ENCODE results near the gene GTF2F2. TPM values are rescaled to one million over a fixed set of nuclear protein-coding genes. Genes with fewer than 3 reads are reported as not detected.

GTF2F2 gene
- total RNA-seq, 3 donors from 2014 or later (not counting 1 experiment from before 2014, with no cell fraction given): 13.6 to 16.4 (median 15.7) TPM

- H3K4me3 Mint-ChIP-seq: no peak overlapping the region
- H3K9me3 Mint-ChIP-seq: no peaks in the 10 kb centered on the region
- Histone ChIP-seq H3K9me3 (ENCODE audit: control insufficient read depth, insufficient read depth, low read length) (no peaks in the 10 kb centered on the region), H3K4me1 (ENCODE audit: control insufficient read depth, insufficient read depth, low read length) (no peaks in the 10 kb centered on the region), H3K27ac (ENCODE audit: low read length) (no peak overlapping the region), H3K4me3 (ENCODE audit: low read length) (no peak overlapping the region), H3K36me3 (ENCODE audit: control insufficient read depth, insufficient read depth, low read length) (peaks cover 7% of the 10 kb centered on the region), H3K27me3 (ENCODE audit: control insufficient read depth, insufficient read depth, low read length) (no peaks in the 10 kb centered on the region)
- H3K4me1 Mint-ChIP-seq: peaks cover 0 to 10% of the 10 kb centered on the region in 2 donors
- ATAC-seq (no peak), DNase-seq (no peak)
- H3K27me3 Mint-ChIP-seq (ENCODE audit: low read depth in 2 of 2): no peaks in the 10 kb centered on the region
- WGBS (ENCODE audit: insufficient coverage): no CpG with 5 or more reads among the region's 1 CpG
- no peak for TF ChIP-seq CTCF (IDR thresholded peaks at IDR 0.05)
- peaks cover 6% of the 10 kb centered on the region for H3K36me3 Mint-ChIP-seq
- no peak overlapping the region for H3K27ac Mint-ChIP-seq
- intact Hi-C loops (cut with micrococcal nuclease): no loop called here
These were observed 42.5 kb downstream of the GTF2F2 start for GRCh38 chr13:45162821-45163220.

- no peak for DNase-seq
- no peak overlapping the region for H3K4me3 ChIP-seq (ENCODE audit: low read length)
- 93% methylated on average over 2 of the region's 3 CpGs for WGBS (ENCODE audit: insufficient coverage)
- H3K27ac ChIP-seq (ENCODE audit: low read length): no peak overlapping the region
- H3K9me3 ChIP-seq (ENCODE audit: control insufficient read depth, insufficient read depth, low read length): no peaks in the 10 kb centered on the region
- H3K27me3 ChIP-seq (ENCODE audit: control insufficient read depth, insufficient read depth, low read length): no peaks in the 10 kb centered on the region
- Mint-ChIP-seq H3K36me3 (no peaks in the 10 kb centered on the region), H3K9me3 (no peaks in the 10 kb centered on the region), H3K27ac (no peak overlapping the region), H3K4me3 (no peak overlapping the region), H3K4me1 (peaks cover 5 to 10% of the 10 kb centered on the region in 2 donors), H3K27me3 (ENCODE audit: low read depth in 2 of 2) (no peaks in the 10 kb centered on the region)
- H3K4me1 ChIP-seq (ENCODE audit: control insufficient read depth, insufficient read depth, low read length): no peaks in the 10 kb centered on the region
- ATAC-seq: no peak
- intact Hi-C loops (cut with micrococcal nuclease): no loop called here
- no peak for TF ChIP-seq CTCF (IDR thresholded peaks at IDR 0.05)
- peaks cover 3% of the 10 kb centered on the region for H3K36me3 ChIP-seq (ENCODE audit: control insufficient read depth, insufficient read depth, low read length)
These were observed 46.5 kb downstream of the GTF2F2 start for GRCh38 chr13:45166858-45167257.

GRCh38 chr13:45167611-45168554 is 47.6 kb downstream of the GTF2F2 start:
- H3K36me3 Mint-ChIP-seq: no peaks in the 10 kb centered on the region
- no peaks in the 10 kb centered on the region for H3K9me3 Mint-ChIP-seq
- H3K27ac Mint-ChIP-seq: no peak overlapping the region
- no peak overlapping the region for H3K4me3 Mint-ChIP-seq
- ATAC-seq (no peak), DNase-seq (no peak)
- no peaks in the 10 kb centered on the region for H3K27me3 ChIP-seq (ENCODE audit: control insufficient read depth, insufficient read depth, low read length)
- H3K27ac ChIP-seq (ENCODE audit: low read length): no peak overlapping the region
- no peak overlapping the region for H3K4me3 ChIP-seq (ENCODE audit: low read length)
- 92% methylated on average over 11 of the region's 12 CpGs for WGBS (ENCODE audit: insufficient coverage)
- H3K27me3 Mint-ChIP-seq (ENCODE audit: low read depth in 2 of 2): no peaks in the 10 kb centered on the region
- no peaks in the 10 kb centered on the region for H3K9me3 ChIP-seq (ENCODE audit: control insufficient read depth, insufficient read depth, low read length)
- peaks cover 3% of the 10 kb centered on the region for H3K36me3 ChIP-seq (ENCODE audit: control insufficient read depth, insufficient read depth, low read length)
- intact Hi-C loops (cut with micrococcal nuclease): no loop called here
- H3K4me1 Mint-ChIP-seq: peaks cover 5 to 13% of the 10 kb centered on the region in 2 donors
- TF ChIP-seq CTCF (IDR thresholded peaks at IDR 0.05): no peak
- no peaks in the 10 kb centered on the region for H3K4me1 ChIP-seq (ENCODE audit: control insufficient read depth, insufficient read depth, low read length)
